ENCODE data around the gene NR1H3.

DNA sequence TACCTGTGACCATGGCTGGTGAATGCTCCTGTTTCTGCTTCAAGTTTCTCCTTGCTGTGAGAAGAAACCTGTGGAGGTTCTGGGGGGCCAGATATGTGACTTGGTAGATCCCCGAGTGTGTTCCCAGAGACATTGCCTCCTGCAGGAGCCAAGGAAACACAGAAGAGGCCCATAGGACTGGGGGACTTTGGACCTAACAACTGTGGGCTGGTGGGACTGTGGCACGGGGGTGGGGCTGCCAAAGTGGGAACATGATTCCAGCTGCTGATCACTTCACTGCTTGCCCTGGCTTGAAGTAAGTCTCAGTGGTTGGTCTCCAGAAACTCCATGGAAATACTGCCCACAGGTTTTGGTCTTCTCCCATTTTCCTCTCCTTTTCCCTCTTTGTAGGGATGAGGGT is 4.1 kb upstream of the NR1H3 start:
- TF ChIP-seq, protein P1, sequence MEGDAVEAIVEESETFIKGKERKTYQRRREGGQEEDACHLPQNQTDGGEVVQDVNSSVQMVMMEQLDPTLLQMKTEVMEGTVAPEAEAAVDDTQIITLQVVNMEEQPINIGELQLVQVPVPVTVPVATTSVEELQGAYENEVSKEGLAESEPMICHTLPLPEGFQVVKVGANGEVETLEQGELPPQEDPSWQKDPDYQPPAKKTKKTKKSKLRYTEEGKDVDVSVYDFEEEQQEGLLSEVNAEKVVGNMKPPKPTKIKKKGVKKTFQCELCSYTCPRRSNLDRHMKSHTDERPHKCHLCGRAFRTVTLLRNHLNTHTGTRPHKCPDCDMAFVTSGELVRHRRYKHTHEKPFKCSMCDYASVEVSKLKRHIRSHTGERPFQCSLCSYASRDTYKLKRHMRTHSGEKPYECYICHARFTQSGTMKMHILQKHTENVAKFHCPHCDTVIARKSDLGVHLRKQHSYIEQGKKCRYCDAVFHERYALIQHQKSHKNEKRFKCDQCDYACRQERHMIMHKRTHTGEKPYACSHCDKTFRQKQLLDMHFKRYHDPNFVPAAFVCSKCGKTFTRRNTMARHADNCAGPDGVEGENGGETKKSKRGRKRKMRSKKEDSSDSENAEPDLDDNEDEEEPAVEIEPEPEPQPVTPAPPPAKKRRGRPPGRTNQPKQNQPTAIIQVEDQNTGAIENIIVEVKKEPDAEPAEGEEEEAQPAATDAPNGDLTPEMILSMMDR (IDR thresholded peaks at IDR 0.05): no peak
- TF ChIP-seq, protein P2, sequence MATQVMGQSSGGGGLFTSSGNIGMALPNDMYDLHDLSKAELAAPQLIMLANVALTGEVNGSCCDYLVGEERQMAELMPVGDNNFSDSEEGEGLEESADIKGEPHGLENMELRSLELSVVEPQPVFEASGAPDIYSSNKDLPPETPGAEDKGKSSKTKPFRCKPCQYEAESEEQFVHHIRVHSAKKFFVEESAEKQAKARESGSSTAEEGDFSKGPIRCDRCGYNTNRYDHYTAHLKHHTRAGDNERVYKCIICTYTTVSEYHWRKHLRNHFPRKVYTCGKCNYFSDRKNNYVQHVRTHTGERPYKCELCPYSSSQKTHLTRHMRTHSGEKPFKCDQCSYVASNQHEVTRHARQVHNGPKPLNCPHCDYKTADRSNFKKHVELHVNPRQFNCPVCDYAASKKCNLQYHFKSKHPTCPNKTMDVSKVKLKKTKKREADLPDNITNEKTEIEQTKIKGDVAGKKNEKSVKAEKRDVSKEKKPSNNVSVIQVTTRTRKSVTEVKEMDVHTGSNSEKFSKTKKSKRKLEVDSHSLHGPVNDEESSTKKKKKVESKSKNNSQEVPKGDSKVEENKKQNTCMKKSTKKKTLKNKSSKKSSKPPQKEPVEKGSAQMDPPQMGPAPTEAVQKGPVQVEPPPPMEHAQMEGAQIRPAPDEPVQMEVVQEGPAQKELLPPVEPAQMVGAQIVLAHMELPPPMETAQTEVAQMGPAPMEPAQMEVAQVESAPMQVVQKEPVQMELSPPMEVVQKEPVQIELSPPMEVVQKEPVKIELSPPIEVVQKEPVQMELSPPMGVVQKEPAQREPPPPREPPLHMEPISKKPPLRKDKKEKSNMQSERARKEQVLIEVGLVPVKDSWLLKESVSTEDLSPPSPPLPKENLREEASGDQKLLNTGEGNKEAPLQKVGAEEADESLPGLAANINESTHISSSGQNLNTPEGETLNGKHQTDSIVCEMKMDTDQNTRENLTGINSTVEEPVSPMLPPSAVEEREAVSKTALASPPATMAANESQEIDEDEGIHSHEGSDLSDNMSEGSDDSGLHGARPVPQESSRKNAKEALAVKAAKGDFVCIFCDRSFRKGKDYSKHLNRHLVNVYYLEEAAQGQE (IDR thresholded peaks at IDR 0.05): no peak
- no peak for TF ChIP-seq KDM1A (IDR thresholded peaks at IDR 0.05; ENCODE audit: low read depth)
- TF ChIP-seq, protein P3, sequence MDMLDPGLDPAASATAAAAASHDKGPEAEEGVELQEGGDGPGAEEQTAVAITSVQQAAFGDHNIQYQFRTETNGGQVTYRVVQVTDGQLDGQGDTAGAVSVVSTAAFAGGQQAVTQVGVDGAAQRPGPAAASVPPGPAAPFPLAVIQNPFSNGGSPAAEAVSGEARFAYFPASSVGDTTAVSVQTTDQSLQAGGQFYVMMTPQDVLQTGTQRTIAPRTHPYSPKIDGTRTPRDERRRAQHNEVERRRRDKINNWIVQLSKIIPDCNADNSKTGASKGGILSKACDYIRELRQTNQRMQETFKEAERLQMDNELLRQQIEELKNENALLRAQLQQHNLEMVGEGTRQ (IDR thresholded peaks at IDR 0.05): no peak
- TF ChIP-seq, protein P4, sequence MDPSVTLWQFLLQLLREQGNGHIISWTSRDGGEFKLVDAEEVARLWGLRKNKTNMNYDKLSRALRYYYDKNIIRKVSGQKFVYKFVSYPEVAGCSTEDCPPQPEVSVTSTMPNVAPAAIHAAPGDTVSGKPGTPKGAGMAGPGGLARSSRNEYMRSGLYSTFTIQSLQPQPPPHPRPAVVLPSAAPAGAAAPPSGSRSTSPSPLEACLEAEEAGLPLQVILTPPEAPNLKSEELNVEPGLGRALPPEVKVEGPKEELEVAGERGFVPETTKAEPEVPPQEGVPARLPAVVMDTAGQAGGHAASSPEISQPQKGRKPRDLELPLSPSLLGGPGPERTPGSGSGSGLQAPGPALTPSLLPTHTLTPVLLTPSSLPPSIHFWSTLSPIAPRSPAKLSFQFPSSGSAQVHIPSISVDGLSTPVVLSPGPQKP (IDR thresholded peaks at IDR 0.05; ENCODE audit: low read depth, low read length): no peak
- TF ChIP-seq RAD21 (conservative IDR thresholded peaks at IDR 0.05 in 1 of 2, IDR thresholded peaks at IDR 0.05 in 1 of 2): no peak
- no peak for TF ChIP-seq POLR2A (IDR thresholded peaks at IDR 0.05; ENCODE audit: low read length)
- TF ChIP-seq EP300 (IDR thresholded peaks at IDR 0.05): no peak
- no peak for TF ChIP-seq JUN (IDR thresholded peaks at IDR 0.05)
- no peak for TF ChIP-seq RARB (CRISPR knock-in tag; IDR thresholded peaks at IDR 0.05)
- TF ChIP-seq, protein P5, sequence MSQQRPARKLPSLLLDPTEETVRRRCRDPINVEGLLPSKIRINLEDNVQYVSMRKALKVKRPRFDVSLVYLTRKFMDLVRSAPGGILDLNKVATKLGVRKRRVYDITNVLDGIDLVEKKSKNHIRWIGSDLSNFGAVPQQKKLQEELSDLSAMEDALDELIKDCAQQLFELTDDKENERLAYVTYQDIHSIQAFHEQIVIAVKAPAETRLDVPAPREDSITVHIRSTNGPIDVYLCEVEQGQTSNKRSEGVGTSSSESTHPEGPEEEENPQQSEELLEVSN (IDR thresholded peaks at IDR 0.05; ENCODE audit: borderline replicate concordance, low read depth): no peak
- TF ChIP-seq TP53 (CRISPR knock-in tag; IDR thresholded peaks at IDR 0.05): no peak

Data from A549 (cell line).